GM19455 (cell line): ENCODE data around the gene PAX6.
"Not testable (repeated sequence)": the region's sequence is repeated elsewhere in the genome, so short reads cannot be mapped to it uniquely, and the experiment has no call there.

ENCODE experiments used
- ATAC-seq: cut with Tn5 transposase; IDR thresholded peaks from one replicate; pipeline ENCODE4 v1.9.1; 2021; ENCODE audit not compliant: unreplicated experiment

The PAX6 gene

DNA sequence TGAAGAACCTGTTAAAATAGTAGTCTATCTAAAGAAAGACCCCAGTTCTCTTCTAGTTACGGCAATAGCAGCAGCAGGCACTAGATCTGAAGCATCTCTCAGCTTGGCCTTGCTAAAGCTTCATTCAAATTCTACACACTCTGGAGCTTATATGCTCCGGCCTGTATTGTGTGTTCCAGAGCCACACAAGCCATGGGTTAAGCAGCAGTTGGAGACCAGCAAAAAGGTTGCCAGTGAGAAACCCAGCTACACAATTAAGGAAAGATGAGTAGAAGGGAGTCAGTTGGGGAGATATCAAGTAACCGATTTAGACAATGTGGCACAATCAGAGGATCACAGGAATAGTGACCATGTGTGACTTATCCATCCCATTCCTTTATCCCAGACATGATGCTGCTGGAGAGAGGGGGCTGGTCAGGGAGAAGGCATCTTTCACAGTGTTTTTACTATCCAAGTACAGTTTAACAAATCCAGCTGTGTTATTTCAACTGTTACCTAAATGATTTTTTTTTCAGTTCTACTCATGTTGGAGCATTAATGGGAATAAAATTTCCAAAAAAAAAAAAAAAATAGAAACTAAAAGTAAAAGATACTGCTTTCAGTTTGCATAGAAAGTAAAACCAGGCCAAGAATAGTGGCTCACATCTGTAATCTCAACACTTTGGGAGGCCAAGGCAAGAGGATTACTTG is 41.0 kb downstream of the PAX6 start:
- no peak for ATAC-seq

DNA sequence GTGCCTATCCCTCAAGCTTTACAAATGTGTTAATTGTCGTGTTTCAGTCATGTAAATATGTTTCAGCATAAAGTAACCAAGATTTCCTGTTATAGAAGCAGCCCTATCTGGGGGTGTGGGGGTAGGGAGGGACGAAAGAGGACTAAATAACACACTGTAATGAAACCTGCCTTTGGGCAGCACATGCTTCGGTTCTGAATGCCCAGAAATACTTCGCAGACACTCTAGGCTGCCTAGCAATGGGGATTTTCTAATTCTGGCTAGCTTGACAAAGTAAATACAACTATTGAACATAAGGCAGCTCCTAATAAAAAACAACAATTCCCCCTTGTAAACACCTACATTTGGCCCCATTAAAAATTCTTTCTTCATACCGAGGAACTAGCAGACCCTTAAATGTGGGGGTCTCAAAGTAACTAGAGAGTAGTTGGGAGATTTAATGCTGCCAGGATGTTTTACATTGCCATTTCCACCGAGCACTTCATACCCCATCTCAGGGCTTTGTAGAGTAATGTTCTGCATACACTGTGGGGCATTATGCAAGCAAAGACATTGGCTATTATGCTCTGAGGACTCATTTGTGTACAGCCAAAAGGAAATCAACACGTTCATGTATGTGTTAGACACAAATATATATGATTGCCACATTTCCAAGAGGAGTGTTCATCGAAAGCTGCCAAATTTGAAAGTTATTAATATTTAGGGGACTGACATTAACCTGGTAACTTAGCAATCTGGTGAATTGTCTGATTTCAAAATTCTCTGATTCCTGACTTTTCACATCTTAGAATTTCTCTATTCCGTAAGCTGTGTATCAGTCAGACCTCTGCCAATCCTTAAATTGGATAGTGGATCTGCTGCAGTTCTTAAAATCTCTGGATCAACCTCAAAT is 42.1 kb downstream of the PAX6 start:
- no peak for ATAC-seq

DNA sequence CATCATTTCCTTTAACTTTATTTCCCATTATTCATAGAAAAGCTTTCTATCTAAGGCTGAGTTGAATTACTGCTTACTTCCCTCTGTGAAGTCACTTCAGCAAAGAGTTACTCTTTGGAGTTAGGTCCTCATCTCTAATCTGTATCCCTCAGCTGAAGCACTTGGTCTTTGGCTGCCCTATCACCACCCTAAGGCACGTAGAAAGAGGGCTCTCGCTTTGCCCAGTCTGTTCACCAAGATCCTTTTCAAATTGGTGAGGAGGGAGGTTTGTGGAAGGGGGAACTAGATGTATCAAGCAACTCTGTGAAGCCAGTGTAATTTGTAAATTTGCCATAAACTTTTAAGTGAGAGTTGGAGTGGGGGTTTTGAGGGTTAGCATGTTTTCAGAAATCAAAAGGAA is 43.4 kb downstream of the PAX6 start:
- ATAC-seq: no peak

DNA sequence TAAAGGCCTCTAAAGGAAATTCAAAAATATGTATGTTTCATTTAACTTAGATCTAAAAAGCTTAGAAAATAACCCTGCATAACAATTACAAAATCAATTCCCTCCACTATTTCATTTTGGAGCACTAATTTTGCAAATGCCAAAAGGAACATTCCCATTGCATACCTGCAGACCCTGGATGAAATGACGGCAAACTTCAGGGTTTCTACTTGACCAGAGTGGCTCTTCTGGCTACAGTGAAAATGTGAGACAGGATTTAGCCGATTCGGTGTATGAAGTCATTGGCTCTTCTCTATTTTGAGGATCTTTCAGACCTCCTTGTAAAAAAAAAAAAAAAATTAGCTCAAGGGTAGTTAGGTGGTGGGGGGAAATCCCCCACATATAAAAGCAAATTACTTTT is 44.1 kb downstream of the PAX6 start:
- ATAC-seq: no peak

DNA sequence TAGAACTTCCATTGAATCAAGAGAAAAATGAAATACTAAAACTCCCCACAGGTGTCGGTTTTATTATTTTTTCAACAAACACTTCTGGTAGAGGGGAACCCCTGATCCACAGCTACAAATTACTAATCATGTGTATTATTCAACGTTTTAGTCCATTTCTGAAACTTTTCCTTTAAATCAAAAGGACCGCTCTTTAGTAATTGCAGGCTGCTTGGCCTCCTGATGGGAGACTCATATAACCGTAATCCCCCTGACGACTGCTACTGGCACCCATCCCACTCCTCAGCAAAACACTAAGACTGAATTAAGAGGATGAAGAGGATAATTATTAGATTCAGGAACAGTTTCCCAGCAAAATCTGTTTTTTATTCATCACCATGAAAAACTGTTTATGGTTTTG is 46.4 kb downstream of the PAX6 start:
- ATAC-seq: no peak

DNA sequence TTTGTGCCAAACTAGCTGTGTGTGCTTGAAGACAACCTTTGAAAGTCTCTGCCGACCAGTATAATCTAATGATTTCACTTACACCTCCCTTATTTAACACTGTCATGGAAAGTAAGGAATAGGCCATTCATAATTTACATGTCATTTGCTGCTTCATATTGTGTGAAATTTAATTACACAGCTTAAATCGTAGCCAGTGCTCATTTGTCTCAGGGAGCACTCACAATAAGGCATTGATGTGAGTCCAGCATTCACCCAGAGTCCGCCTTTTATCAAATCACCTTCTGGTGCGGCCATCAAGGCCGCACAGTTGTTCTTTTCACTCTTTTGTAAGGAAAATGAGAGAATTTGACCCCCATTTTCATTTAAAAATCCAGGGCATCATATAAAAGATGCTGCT is 46.9 kb downstream of the PAX6 start:
- ATAC-seq: no peak

DNA sequence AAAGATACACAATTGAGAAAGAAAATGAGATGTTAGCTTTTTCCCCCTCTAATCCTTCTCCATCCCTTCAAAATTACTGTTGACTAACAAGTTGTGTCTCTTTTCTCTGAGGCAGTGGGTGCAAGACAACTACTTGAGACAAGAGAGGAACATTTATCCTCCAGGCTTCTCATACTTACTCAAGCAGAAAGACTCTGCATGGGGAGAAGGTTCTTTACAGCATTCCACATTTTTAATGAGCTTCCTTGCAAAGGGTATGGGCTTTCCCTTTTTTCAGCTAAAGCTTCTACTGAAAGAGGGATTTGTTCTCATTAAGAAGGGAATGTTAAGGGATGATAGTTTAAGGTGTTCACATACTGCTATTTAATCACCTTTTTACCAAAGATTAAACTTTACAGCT is 47.8 kb downstream of the PAX6 start:
- no peak for ATAC-seq

DNA sequence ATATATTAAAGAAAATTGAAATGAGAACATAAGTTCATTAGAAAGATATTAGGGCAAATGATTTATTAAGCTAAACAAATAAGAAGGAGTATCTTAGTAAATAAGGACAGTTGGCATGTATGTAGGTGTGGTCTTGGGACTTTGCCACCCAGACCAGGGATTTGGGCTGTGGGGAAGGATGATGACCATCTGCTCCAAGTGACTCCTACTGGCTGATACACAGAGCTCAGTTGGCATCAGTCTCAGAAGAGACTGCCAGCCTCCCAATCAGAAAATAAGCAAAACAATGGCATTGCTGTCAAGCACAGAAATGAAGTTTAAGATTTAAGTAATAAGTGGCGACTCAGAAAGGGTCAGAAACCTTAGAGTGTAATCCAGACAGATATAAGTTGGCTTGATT is 49.5 kb downstream of the PAX6 start:
- no peak for ATAC-seq

DNA sequence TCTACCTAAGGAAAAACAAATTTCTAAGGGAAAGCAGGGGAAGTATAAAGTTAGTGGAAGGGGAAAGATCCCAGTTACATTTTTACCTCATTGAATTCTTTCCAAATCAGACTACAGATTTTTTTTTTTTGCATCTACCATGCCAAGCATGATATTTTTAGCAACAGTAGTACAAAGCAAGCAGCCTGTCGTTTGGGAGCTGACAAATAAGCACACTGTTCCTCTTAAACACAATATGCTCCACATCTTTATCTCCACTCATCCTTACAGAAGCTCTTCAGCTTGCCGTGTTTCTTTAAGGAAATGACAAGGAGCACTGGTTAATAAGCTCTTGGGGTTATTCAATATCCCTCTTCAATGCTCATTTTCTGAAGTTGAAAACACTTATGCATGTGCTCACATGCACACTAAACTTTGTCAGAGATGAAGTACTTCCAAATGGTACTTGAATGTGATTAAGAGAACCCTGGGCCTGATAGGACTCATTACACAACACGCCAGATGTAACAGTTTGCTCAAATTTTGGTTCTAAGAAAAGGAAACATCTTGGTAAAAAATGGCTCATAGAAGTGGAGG is 53.8 kb downstream of the PAX6 start:
- no peak for ATAC-seq

DNA sequence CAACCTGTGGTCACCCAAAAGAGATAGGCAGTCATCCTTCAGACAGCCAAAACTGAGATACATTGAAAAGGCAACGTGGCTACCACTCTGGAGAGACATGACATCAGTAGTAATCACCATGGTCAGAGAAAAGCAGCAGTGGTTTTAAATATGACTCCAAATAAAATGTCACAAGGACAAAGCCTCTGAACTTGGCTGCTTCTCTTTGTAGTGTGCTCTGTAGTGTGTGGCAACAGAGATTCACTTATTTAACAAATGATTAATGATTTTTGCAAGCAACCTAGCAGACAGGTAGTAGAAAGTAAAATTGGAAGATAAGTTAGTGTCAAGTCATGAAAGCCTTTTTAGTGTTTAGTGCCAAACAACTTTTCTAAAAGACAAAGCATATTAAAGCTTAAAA is 63.5 kb downstream of the PAX6 start:
- no peak for ATAC-seq

DNA sequence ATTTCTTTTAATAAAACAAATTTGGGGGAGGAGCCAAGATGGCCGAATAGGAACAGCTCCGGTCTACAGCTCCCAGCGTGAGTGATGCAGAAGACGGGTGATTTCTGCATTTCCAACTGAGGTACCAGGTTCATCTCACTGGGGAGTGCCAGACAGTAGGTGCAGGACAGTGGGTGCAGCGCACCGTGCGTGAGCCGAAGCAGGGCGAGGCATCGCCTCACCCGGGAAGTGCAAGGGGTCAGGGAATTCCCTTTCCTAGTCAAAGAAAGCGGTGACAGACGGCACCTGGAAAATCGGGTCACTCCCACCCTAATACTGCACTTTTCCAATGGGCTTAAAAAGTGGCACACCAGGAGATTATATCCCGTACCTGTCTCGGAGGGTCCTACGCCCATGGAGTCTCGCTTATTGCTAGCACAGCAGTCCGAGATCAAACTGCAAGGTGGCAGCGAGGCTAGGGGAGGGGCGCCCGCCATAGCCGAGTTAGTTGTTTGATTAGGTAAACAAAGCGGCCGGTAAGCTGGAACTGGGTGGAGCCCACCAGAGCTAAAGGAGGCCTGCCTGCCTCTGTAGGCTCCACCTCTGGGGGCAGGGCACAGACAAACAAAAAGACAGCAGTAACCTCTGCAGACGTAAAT is 70.3 kb downstream of the PAX6 start:
- not testable (repeated sequence) for ATAC-seq

DNA sequence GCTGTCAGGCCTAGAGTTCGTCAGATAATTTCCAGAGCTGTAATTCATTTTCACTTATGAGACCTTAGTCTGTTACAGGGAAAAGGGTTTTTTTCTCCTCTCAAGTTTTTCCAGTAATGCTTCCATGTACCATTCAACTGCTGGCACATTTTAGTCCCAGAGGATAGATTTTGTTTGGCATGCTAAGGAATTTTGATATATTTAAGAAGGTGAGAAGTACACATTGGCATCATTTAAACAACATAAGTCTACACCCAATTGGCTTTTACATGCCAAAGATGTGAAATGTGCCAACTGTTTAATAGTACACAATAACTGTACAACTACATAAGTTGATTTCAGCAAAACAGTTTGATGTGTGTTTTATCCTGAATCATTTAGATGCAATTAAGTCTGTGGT is 71.0 kb downstream of the PAX6 start:
- ATAC-seq: no peak
